WTC11 (cell line): Measurements from ENCODE around the gene MEP1A. TPM values are rescaled to one million over a fixed set of nuclear protein-coding genes. Genes with fewer than 3 reads are reported as not detected.

Experiments used
- ATAC-seq: fragments of 200-7000 bp; cut with Tn5 transposase; 2 replicates; pipeline ENCODE4 v1.10.0; 2021; ENCODE audit warnings: mild to moderate bottlenecking, moderate library complexity
- Bru-seq: library from RNA; stranded (reverse); fragments of 400-500 nt; gene quantifications from one replicate; lab custom pipeline; 2021; lab: Mats Ljungman, UMichigan
- CTCF ChIA-PET: fragments of 300-600 bp; sonication (Branson Sonifier 250); formaldehyde crosslinking; loops from one replicate; lab custom pipeline; 2021; ENCODE audit warnings: antibody characterized with exemption; lab: Charles Lee
- POLR2A ChIA-PET: fragments of 350-600 bp; sonication (Branson Sonifier 250); formaldehyde crosslinking; loops from one replicate; lab custom pipeline; 2021; ENCODE audit warnings: antibody characterized with exemption; lab: Charles Lee
- DNase-seq: peaks from one replicate; pipeline ENCODE4 v3.0.0; 2021; ENCODE audit warnings: low spot score
- H3K27ac Mint-ChIP-seq: 2 replicates; pipeline ENCODE4 v1.8.0; 2021; ENCODE audit warnings: mixed read lengths
- H3K27me3 Mint-ChIP-seq: 2 replicates; pipeline ENCODE4 v1.8.0; 2021; ENCODE audit warnings: low read depth, mild to moderate bottlenecking, moderate library complexity, mixed read lengths
- H3K36me3 Mint-ChIP-seq: 2 replicates; pipeline ENCODE4 v1.8.0; 2021; ENCODE audit warnings: mixed read lengths
- H3K4me1 Mint-ChIP-seq: 2 replicates; pipeline ENCODE4 v1.8.0; 2022; ENCODE audit warnings: mixed read lengths
- H3K4me3 Mint-ChIP-seq: 2 replicates; pipeline ENCODE4 v1.8.0; 2021; ENCODE audit warnings: mild to moderate bottlenecking, moderate library complexity, mixed read lengths
- H3K9me3 Mint-ChIP-seq: 2 replicates; pipeline ENCODE4 v1.8.0; 2021; ENCODE audit warnings: mixed read lengths
- GABPB1 ChIP-seq: sonication (generic); formaldehyde crosslinking; IDR thresholded peaks from 2 replicates; pipeline ENCODE4 v1.8.1; 2023; ENCODE audit warnings: mild to moderate bottlenecking, missing genetic modification reagents
- HMGA2 ChIP-seq: fragments of 250-450 bp; sonication (Bioruptor Pico); IDR thresholded peaks from 2 replicates; pipeline ENCODE4 v1.4.0; 2021; ENCODE audit warnings: mild to moderate bottlenecking, moderate library complexity
- KAT7 ChIP-seq: sonication (generic); formaldehyde crosslinking; IDR thresholded peaks from 2 replicates; pipeline ENCODE4 v1.8.1; 2023; ENCODE audit warnings: missing genetic modification reagents, mild to moderate bottlenecking, borderline replicate concordance
- MXD4 ChIP-seq: fragments of 250-450 bp; sonication (Bioruptor Pico); IDR thresholded peaks from 2 replicates; pipeline ENCODE4 v1.8.0; 2021; ENCODE audit warnings: mild to moderate bottlenecking, moderate library complexity, borderline replicate concordance
- NFATC4 ChIP-seq: fragments of 250-450 bp; sonication (Bioruptor Pico); IDR thresholded peaks from 2 replicates; pipeline ENCODE4 v1.9.0; 2021; ENCODE audit warnings: mild to moderate bottlenecking
- NR3C1 ChIP-seq: sonication (generic); formaldehyde crosslinking; conservative IDR thresholded peaks from 2 replicates; pipeline ENCODE4 v1.8.1; 2023; ENCODE audit warnings: low read depth, mild to moderate bottlenecking, missing genetic modification reagents
- SMAD4 ChIP-seq: sonication (generic); formaldehyde crosslinking; IDR thresholded peaks from 2 replicates; pipeline ENCODE4 v1.8.0; 2022; ENCODE audit warnings: mild to moderate bottlenecking, missing genetic modification reagents
- SOX15 ChIP-seq: fragments of 250-450 bp; sonication (Bioruptor Pico); IDR thresholded peaks from 2 replicates; pipeline ENCODE4 v1.9.0; 2021; ENCODE audit warnings: mild to moderate bottlenecking
- SP1 ChIP-seq: sonication (generic); formaldehyde crosslinking; conservative IDR thresholded peaks from 2 replicates; pipeline ENCODE4 v1.8.1; 2022; ENCODE audit warnings: missing genetic modification reagents
- TCF7 ChIP-seq: sonication (generic); formaldehyde crosslinking; IDR thresholded peaks from 2 replicates; pipeline ENCODE4 v1.8.0; 2022; ENCODE audit warnings: mild to moderate bottlenecking, low read depth, missing genetic modification reagents, moderate library complexity
- TEAD1 ChIP-seq: sonication (generic); formaldehyde crosslinking; IDR thresholded peaks from 2 replicates; pipeline ENCODE4 v1.8.0; 2022; ENCODE audit warnings: mild to moderate bottlenecking, missing genetic modification reagents
- TP53 ChIP-seq: sonication (generic); formaldehyde crosslinking; IDR thresholded peaks from 2 replicates; pipeline ENCODE4 v1.8.1; 2023; ENCODE audit warnings: mild to moderate bottlenecking, missing genetic modification reagents
- ZBTB21 ChIP-seq: sonication (generic); formaldehyde crosslinking; IDR thresholded peaks from 2 replicates; pipeline ENCODE4 v1.8.1; 2023; ENCODE audit warnings: mild to moderate bottlenecking, missing genetic modification reagents, borderline replicate concordance
- long read RNA-seq, 3 experiments: library from RNA in 1 of 3; library from capped mRNA in 1 of 3; library from polyadenylated mRNA in 1 of 3; unstranded in 2 of 3; stranded (forward) in 1 of 3; transcript quantifications; one replicate each; pipeline ENCODE4 v2.0.0, GENCODE V29; 2021
- total RNA-seq: library from RNA; stranded (reverse); gene quantifications from 3 replicates; pipeline ENCODE4 v1.2.3, GENCODE V29; 2021
- TF ChIP-seq, protein P1 (sequence below): fragments of 250-450 bp; sonication (Bioruptor Pico); IDR thresholded peaks from 2 replicates; pipeline ENCODE4 v1.9.0; 2021; ENCODE audit warnings: mild to moderate bottlenecking, borderline replicate concordance
- TF ChIP-seq, protein P2 (sequence below): sonication (generic); formaldehyde crosslinking; conservative IDR thresholded peaks from 2 replicates; pipeline ENCODE4 v1.8.1; 2022; ENCODE audit warnings: mild to moderate bottlenecking, missing genetic modification reagents
- TF ChIP-seq, protein P3 (sequence below): sonication (generic); formaldehyde crosslinking; IDR thresholded peaks from 2 replicates; pipeline ENCODE4 v1.8.0; 2023; ENCODE audit warnings: mild to moderate bottlenecking, missing genetic modification reagents
- TF ChIP-seq, protein P4 (sequence below): sonication (generic); formaldehyde crosslinking; IDR thresholded peaks from 2 replicates; pipeline ENCODE4 v1.8.0; 2023; ENCODE audit warnings: missing genetic modification reagents

The MEP1A gene, protein sequence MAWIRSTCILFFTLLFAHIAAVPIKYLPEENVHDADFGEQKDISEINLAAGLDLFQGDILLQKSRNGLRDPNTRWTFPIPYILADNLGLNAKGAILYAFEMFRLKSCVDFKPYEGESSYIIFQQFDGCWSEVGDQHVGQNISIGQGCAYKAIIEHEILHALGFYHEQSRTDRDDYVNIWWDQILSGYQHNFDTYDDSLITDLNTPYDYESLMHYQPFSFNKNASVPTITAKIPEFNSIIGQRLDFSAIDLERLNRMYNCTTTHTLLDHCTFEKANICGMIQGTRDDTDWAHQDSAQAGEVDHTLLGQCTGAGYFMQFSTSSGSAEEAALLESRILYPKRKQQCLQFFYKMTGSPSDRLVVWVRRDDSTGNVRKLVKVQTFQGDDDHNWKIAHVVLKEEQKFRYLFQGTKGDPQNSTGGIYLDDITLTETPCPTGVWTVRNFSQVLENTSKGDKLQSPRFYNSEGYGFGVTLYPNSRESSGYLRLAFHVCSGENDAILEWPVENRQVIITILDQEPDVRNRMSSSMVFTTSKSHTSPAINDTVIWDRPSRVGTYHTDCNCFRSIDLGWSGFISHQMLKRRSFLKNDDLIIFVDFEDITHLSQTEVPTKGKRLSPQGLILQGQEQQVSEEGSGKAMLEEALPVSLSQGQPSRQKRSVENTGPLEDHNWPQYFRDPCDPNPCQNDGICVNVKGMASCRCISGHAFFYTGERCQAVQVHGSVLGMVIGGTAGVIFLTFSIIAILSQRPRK
- total RNA-seq = 0.09 TPM in 1 of 3 replicates, not detected in the others
- percentile 5 among the genes with signal in this experiment for Bru-seq, nascent RNA
- long read RNA-seq, experiment 1 = 0 reads
- long read RNA-seq, experiment 2 = 0 reads
- long read RNA-seq, experiment 3 = 0 reads

DNA sequence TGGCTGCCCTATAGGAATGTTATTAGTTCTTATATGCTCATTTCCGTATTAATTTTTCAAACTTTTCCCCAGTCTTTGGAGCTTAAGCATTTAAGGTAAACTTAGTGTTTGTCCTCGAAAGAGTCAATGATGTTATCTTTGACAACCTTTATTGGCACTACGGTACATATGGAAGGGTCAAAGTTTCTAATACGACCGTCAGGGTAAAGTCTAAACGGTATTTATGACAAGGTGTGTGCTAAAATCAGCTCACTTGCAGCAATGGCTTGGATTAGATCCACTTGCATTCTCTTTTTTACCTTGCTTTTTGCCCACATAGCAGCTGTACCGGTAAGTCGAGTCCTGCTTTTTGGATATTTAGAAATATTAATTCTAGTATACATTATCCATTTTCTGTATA lies at the start of gene MEP1A:
TSS of gene MEP1A (plus strand) at position 252 of the 400 bp plus-strand sequence. CDS start at position 262, 10 bp downstream.
- CTCF ChIA-PET = no interaction called here
- DNase-seq (no peak), ATAC-seq (no peak)
- Mint-ChIP-seq H3K4me1 (no peaks in the 10 kb centered on the region), H3K4me3 (no peak within 1 kb of the TSS), H3K27me3 (no peaks in the 10 kb centered on the region), H3K9me3 (no peaks in the 10 kb centered on the region), H3K27ac (no peak within 1 kb of the TSS), H3K36me3 (no peaks in the 10 kb centered on the region)
- POLR2A ChIA-PET = no interaction called here
- TF ChIP-seq ZBTB21 (CRISPR knock-in tag) (no peak), TCF7 (no peak), MXD4 (CRISPR knock-in tag) (no peak), TP53 (CRISPR knock-in tag) (no peak), TEAD1 (CRISPR knock-in tag) (no peak), NR3C1 (CRISPR knock-in tag) (no peak), SP1 (CRISPR knock-in tag) (no peak), NFATC4 (CRISPR knock-in tag) (no peak), GABPB1 (CRISPR knock-in tag) (no peak), SOX15 (CRISPR knock-in tag) (no peak), SMAD4 (CRISPR knock-in tag) (no peak), KAT7 (CRISPR knock-in tag) (no peak), HMGA2 (no peak)
- TF ChIP-seq, protein P1, sequence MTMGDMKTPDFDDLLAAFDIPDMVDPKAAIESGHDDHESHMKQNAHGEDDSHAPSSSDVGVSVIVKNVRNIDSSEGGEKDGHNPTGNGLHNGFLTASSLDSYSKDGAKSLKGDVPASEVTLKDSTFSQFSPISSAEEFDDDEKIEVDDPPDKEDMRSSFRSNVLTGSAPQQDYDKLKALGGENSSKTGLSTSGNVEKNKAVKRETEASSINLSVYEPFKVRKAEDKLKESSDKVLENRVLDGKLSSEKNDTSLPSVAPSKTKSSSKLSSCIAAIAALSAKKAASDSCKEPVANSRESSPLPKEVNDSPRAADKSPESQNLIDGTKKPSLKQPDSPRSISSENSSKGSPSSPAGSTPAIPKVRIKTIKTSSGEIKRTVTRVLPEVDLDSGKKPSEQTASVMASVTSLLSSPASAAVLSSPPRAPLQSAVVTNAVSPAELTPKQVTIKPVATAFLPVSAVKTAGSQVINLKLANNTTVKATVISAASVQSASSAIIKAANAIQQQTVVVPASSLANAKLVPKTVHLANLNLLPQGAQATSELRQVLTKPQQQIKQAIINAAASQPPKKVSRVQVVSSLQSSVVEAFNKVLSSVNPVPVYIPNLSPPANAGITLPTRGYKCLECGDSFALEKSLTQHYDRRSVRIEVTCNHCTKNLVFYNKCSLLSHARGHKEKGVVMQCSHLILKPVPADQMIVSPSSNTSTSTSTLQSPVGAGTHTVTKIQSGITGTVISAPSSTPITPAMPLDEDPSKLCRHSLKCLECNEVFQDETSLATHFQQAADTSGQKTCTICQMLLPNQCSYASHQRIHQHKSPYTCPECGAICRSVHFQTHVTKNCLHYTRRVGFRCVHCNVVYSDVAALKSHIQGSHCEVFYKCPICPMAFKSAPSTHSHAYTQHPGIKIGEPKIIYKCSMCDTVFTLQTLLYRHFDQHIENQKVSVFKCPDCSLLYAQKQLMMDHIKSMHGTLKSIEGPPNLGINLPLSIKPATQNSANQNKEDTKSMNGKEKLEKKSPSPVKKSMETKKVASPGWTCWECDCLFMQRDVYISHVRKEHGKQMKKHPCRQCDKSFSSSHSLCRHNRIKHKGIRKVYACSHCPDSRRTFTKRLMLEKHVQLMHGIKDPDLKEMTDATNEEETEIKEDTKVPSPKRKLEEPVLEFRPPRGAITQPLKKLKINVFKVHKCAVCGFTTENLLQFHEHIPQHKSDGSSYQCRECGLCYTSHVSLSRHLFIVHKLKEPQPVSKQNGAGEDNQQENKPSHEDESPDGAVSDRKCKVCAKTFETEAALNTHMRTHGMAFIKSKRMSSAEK (CRISPR knock-in tag) = no peak
- TF ChIP-seq, protein P2, sequence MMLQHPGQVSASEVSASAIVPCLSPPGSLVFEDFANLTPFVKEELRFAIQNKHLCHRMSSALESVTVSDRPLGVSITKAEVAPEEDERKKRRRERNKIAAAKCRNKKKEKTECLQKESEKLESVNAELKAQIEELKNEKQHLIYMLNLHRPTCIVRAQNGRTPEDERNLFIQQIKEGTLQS (CRISPR knock-in tag) = no peak
- TF ChIP-seq, protein P3, sequence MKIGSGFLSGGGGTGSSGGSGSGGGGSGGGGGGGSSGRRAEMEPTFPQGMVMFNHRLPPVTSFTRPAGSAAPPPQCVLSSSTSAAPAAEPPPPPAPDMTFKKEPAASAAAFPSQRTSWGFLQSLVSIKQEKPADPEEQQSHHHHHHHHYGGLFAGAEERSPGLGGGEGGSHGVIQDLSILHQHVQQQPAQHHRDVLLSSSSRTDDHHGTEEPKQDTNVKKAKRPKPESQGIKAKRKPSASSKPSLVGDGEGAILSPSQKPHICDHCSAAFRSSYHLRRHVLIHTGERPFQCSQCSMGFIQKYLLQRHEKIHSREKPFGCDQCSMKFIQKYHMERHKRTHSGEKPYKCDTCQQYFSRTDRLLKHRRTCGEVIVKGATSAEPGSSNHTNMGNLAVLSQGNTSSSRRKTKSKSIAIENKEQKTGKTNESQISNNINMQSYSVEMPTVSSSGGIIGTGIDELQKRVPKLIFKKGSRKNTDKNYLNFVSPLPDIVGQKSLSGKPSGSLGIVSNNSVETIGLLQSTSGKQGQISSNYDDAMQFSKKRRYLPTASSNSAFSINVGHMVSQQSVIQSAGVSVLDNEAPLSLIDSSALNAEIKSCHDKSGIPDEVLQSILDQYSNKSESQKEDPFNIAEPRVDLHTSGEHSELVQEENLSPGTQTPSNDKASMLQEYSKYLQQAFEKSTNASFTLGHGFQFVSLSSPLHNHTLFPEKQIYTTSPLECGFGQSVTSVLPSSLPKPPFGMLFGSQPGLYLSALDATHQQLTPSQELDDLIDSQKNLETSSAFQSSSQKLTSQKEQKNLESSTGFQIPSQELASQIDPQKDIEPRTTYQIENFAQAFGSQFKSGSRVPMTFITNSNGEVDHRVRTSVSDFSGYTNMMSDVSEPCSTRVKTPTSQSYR (CRISPR knock-in tag) = no peak
- TF ChIP-seq, protein P4, sequence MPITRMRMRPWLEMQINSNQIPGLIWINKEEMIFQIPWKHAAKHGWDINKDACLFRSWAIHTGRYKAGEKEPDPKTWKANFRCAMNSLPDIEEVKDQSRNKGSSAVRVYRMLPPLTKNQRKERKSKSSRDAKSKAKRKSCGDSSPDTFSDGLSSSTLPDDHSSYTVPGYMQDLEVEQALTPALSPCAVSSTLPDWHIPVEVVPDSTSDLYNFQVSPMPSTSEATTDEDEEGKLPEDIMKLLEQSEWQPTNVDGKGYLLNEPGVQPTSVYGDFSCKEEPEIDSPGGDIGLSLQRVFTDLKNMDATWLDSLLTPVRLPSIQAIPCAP = no peak
